Gastrocnemius medialis (tissue), 4 donors: Measurements from ENCODE around the gene DUS1L.

ENCODE experiments used
- POLR2A ChIP-seq, 2 donors: fragments of 450-650 bp; IDR thresholded peaks; one replicate each; pipeline ENCODE4 v1.6.1; 2017; ENCODE audit warnings: antibody characterized with exemption in 2 of 2, mild to moderate bottlenecking in 2 of 2, moderate library complexity in 2 of 2
- TF ChIP-seq, protein P1 (sequence below), 5 experiments: fragments of 450-650 bp in 3 of 5; fragments of 200-600 bp in 2 of 5; sonication (generic) in 2 of 5; IDR thresholded peaks in 4 of 5; conservative IDR thresholded peaks in 1 of 5; 1 replicate in 4 of 5; 2 replicates in 1 of 5; pipeline ENCODE4 v1.5.1; 2016 to 2019; ENCODE audit warnings: antibody characterized with exemption in 5 of 5, mild to moderate bottlenecking in 3 of 5, moderate library complexity in 3 of 5

- TF ChIP-seq, protein P1, sequence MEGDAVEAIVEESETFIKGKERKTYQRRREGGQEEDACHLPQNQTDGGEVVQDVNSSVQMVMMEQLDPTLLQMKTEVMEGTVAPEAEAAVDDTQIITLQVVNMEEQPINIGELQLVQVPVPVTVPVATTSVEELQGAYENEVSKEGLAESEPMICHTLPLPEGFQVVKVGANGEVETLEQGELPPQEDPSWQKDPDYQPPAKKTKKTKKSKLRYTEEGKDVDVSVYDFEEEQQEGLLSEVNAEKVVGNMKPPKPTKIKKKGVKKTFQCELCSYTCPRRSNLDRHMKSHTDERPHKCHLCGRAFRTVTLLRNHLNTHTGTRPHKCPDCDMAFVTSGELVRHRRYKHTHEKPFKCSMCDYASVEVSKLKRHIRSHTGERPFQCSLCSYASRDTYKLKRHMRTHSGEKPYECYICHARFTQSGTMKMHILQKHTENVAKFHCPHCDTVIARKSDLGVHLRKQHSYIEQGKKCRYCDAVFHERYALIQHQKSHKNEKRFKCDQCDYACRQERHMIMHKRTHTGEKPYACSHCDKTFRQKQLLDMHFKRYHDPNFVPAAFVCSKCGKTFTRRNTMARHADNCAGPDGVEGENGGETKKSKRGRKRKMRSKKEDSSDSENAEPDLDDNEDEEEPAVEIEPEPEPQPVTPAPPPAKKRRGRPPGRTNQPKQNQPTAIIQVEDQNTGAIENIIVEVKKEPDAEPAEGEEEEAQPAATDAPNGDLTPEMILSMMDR (IDR thresholded peaks at IDR 0.05 in 4 of 5, conservative IDR thresholded peaks at IDR 0.05 in 1 of 5), result no peak
- no peak for TF ChIP-seq POLR2A (IDR thresholded peaks at IDR 0.05)
These were observed 37.4 kb downstream of the DUS1L start for GRCh38 chr17:82028246-82028645.
